ENCODE data around the gene B3GNT5. TPM values are rescaled to one million over a fixed set of nuclear protein-coding genes. Genes with fewer than 3 reads are reported as not detected.
A peak's percentile ranks its signal among the peaks of the same experiment; 100 is the strongest.

Gene B3GNT5
- total and polyA plus RNA-seq, 10 of the 15 experiments (the other 5 are each of a cell fraction or from before 2014, with no cell fraction given): 0.24 to 1.1 (median 0.48) TPM

DNA sequence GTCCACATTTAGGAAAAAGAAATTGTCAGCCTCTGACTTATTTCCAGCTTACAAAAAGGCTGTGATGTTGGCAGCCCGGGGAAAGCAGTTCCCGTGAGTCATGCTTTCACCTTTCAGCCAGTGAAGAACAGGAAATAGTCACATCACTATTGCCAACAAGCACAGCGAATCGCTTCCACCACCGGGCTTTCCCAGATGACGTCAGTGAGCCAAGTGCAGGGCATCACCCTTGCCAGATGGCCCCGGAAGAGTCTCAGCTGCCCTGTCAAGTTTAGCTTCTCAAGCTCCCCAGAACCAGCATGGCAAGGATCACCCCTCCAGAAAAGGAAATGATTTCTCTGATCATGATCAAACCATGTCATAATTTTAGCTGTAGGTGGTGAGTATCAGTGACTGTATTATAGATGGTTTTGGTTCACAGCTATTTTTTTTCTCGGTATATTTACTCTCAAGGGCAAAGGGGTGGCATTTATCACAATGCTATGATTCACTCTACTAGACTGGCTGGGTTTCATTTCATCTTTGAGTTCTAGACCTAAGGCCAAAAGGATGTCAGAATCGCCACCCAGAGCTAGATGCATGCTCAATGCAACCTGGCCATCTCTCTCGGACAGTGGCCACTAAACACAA is 32.9 kb downstream of the B3GNT5 start (continued):
- TF ChIP-seq BHLHE40 (IDR thresholded peaks at IDR 0.05; ENCODE audit: borderline replicate concordance in 1 of 2, low read depth in 2 of 2, low read length in 1 of 2): peak; percentile 51 to 68; a peak in 2 of 4 replicates
- TF ChIP-seq, protein P1, sequence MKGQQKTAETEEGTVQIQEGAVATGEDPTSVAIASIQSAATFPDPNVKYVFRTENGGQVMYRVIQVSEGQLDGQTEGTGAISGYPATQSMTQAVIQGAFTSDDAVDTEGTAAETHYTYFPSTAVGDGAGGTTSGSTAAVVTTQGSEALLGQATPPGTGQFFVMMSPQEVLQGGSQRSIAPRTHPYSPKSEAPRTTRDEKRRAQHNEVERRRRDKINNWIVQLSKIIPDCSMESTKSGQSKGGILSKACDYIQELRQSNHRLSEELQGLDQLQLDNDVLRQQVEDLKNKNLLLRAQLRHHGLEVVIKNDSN (IDR thresholded peaks at IDR 0.05; ENCODE audit: borderline replicate concordance, extremely low read length, insufficient read depth, low read depth, low read length): no peak
- TF ChIP-seq ETV6 (conservative IDR thresholded peaks at IDR 0.05 in 1 of 2, IDR thresholded peaks at IDR 0.05 in 1 of 2; ENCODE audit: borderline replicate concordance in 1 of 2, low read depth in 1 of 2): peak in 1 of 2 experiments; percentile 95; a peak in 2 of 4 replicates
- no peak for TF ChIP-seq NFYB (IDR thresholded peaks at IDR 0.05; ENCODE audit: insufficient read depth, low read depth, low read length)
- no peak for TF ChIP-seq SUPT20H (IDR thresholded peaks at IDR 0.05; ENCODE audit: borderline replicate concordance, control insufficient read depth, low read depth, low read length)
- TF ChIP-seq KAT2A (conservative IDR thresholded peaks at IDR 0.05; ENCODE audit: control insufficient read depth, low read depth, low read length): no peak
- TF ChIP-seq, protein P2, sequence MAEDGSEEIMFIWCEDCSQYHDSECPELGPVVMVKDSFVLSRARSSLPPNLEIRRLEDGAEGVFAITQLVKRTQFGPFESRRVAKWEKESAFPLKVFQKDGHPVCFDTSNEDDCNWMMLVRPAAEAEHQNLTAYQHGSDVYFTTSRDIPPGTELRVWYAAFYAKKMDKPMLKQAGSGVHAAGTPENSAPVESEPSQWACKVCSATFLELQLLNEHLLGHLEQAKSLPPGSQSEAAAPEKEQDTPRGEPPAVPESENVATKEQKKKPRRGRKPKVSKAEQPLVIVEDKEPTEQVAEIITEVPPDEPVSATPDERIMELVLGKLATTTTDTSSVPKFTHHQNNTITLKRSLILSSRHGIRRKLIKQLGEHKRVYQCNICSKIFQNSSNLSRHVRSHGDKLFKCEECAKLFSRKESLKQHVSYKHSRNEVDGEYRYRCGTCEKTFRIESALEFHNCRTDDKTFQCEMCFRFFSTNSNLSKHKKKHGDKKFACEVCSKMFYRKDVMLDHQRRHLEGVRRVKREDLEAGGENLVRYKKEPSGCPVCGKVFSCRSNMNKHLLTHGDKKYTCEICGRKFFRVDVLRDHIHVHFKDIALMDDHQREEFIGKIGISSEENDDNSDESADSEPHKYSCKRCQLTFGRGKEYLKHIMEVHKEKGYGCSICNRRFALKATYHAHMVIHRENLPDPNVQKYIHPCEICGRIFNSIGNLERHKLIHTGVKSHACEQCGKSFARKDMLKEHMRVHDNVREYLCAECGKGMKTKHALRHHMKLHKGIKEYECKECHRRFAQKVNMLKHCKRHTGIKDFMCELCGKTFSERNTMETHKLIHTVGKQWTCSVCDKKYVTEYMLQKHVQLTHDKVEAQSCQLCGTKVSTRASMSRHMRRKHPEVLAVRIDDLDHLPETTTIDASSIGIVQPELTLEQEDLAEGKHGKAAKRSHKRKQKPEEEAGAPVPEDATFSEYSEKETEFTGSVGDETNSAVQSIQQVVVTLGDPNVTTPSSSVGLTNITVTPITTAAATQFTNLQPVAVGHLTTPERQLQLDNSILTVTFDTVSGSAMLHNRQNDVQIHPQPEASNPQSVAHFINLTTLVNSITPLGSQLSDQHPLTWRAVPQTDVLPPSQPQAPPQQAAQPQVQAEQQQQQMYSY (CRISPR knock-in tag; IDR thresholded peaks at IDR 0.05): no peak
- peak; percentile 39; the same call in 1 of the 2 replicates for TF ChIP-seq POLR2AphosphoS5 (IDR thresholded peaks at IDR 0.05; ENCODE audit: low read length)
- no peak for TF ChIP-seq ZSCAN29 (IDR thresholded peaks at IDR 0.05)
- no peak for TF ChIP-seq YY1 (IDR thresholded peaks at IDR 0.05; ENCODE audit: low read depth, low read length)
- TF ChIP-seq, protein P3, sequence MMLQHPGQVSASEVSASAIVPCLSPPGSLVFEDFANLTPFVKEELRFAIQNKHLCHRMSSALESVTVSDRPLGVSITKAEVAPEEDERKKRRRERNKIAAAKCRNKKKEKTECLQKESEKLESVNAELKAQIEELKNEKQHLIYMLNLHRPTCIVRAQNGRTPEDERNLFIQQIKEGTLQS (IDR thresholded peaks at IDR 0.05; ENCODE audit: borderline replicate concordance, extremely low read depth, low read depth, low read length): no peak
- TF ChIP-seq MTA2 (IDR thresholded peaks at IDR 0.05; ENCODE audit: low read depth): peak; percentile 78
- TF ChIP-seq, protein P4, sequence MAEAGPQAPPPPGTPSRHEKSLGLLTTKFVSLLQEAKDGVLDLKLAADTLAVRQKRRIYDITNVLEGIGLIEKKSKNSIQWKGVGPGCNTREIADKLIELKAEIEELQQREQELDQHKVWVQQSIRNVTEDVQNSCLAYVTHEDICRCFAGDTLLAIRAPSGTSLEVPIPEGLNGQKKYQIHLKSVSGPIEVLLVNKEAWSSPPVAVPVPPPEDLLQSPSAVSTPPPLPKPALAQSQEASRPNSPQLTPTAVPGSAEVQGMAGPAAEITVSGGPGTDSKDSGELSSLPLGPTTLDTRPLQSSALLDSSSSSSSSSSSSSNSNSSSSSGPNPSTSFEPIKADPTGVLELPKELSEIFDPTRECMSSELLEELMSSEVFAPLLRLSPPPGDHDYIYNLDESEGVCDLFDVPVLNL (IDR thresholded peaks at IDR 0.05; ENCODE audit: low read depth, low read length): no peak
- no peak for TF ChIP-seq ZBED1 (IDR thresholded peaks at IDR 0.05; ENCODE audit: borderline replicate concordance)
- peak; percentile 63; the same call in 1 of the 2 replicates for TF ChIP-seq JUND (IDR thresholded peaks at IDR 0.05; ENCODE audit: low read depth, low read length)
- TF ChIP-seq NRF1 (conservative IDR thresholded peaks at IDR 0.05; ENCODE audit: low read depth, low read length): no peak
- TF ChIP-seq, protein P5, sequence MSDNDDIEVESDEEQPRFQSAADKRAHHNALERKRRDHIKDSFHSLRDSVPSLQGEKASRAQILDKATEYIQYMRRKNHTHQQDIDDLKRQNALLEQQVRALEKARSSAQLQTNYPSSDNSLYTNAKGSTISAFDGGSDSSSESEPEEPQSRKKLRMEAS (IDR thresholded peaks at IDR 0.05; ENCODE audit: low read depth, low read length): no peak
- TF ChIP-seq, protein P6, sequence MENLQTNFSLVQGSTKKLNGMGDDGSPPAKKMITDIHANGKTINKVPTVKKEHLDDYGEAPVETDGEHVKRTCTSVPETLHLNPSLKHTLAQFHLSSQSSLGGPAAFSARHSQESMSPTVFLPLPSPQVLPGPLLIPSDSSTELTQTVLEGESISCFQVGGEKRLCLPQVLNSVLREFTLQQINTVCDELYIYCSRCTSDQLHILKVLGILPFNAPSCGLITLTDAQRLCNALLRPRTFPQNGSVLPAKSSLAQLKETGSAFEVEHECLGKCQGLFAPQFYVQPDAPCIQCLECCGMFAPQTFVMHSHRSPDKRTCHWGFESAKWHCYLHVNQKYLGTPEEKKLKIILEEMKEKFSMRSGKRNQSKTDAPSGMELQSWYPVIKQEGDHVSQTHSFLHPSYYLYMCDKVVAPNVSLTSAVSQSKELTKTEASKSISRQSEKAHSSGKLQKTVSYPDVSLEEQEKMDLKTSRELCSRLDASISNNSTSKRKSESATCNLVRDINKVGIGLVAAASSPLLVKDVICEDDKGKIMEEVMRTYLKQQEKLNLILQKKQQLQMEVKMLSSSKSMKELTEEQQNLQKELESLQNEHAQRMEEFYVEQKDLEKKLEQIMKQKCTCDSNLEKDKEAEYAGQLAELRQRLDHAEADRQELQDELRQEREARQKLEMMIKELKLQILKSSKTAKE (IDR thresholded peaks at IDR 0.05; ENCODE audit: low read depth, poor library complexity, severe bottlenecking): peak; percentile 20
- TF ChIP-seq NBN (IDR thresholded peaks at IDR 0.05): peak; percentile 86; the same call in 1 of the 2 replicates
- TF ChIP-seq POLR2A (IDR thresholded peaks at IDR 0.05; ENCODE audit: low read depth, low read length): no peak
